ENCODE results near the gene FRMD1.

The FRMD1 gene

GRCh38 chr6:168078943-168079405 is at the start of gene FRMD1:
TSS of gene FRMD1 (minus strand) at chr6:168079212. CDS start at chr6:168079094, 118 bp downstream.
- DNase-seq (ENCODE audit: extremely low spot score, insufficient read length, low read depth) = no peak
- no peak for FAIRE-seq

- no peak for FAIRE-seq
- no peak for DNase-seq (ENCODE audit: extremely low spot score, insufficient read length, low read depth)
Measured at GRCh38 chr6:168128006-168128630, 49.1 kb upstream of the FRMD1 start.

GRCh38 chr6:168127384-168127868 is 48.4 kb upstream of the FRMD1 start:
- DNase-seq (ENCODE audit: extremely low spot score, insufficient read length, low read depth) = no peak
- FAIRE-seq = no peak

GRCh38 chr6:168126566-168127383 is 47.8 kb upstream of the FRMD1 start:
- FAIRE-seq (no peak), DNase-seq (ENCODE audit: extremely low spot score, insufficient read length, low read depth) (no peak)

- FAIRE-seq (no peak), DNase-seq (ENCODE audit: extremely low spot score, insufficient read length, low read depth) (no peak)
Measured at GRCh38 chr6:168125429-168126001, 46.5 kb upstream of the FRMD1 start.

- no peak for DNase-seq (ENCODE audit: extremely low spot score, insufficient read length, low read depth)
- no peak for FAIRE-seq
Measured at GRCh38 chr6:168124921-168125320, 45.9 kb upstream of the FRMD1 start.

GRCh38 chr6:168124158-168124557 is 45.1 kb upstream of the FRMD1 start:
- no peak for DNase-seq (ENCODE audit: extremely low spot score, insufficient read length, low read depth)

GRCh38 chr6:168123165-168123911 is 44.3 kb upstream of the FRMD1 start:
- DNase-seq (ENCODE audit: extremely low spot score, insufficient read length, low read depth) = no peak
- FAIRE-seq = no peak

More at GRCh38 chr6:168124158-168124557, 45.1 kb upstream of the FRMD1 start:
- FAIRE-seq = no peak

- FAIRE-seq = no peak
- DNase-seq (ENCODE audit: extremely low spot score, insufficient read length, low read depth) = no peak
Measured at GRCh38 chr6:168122521-168122920, 43.5 kb upstream of the FRMD1 start.

GRCh38 chr6:168122011-168122410 is 43.0 kb upstream of the FRMD1 start:
- FAIRE-seq = no peak
- no peak for DNase-seq (ENCODE audit: extremely low spot score, insufficient read length, low read depth)

- DNase-seq (ENCODE audit: extremely low spot score, insufficient read length, low read depth) (no peak), FAIRE-seq (no peak)
Measured at GRCh38 chr6:168121303-168121665, 42.3 kb upstream of the FRMD1 start.

- DNase-seq (ENCODE audit: extremely low spot score, insufficient read length, low read depth) (no peak), FAIRE-seq (no peak)
Measured at GRCh38 chr6:168120390-168121302, 41.6 kb upstream of the FRMD1 start.

- no peak for DNase-seq (ENCODE audit: extremely low spot score, insufficient read length, low read depth)
- FAIRE-seq = no peak
Measured at GRCh38 chr6:168119539-168119938, 40.5 kb upstream of the FRMD1 start.

- DNase-seq (ENCODE audit: extremely low spot score, insufficient read length, low read depth) (no peak), FAIRE-seq (no peak)
Measured at GRCh38 chr6:168118935-168119334, 39.9 kb upstream of the FRMD1 start.

- no peak for DNase-seq (ENCODE audit: extremely low spot score, insufficient read length, low read depth)
- no peak for FAIRE-seq
Measured at GRCh38 chr6:168117942-168118341, 38.9 kb upstream of the FRMD1 start.

GRCh38 chr6:168116975-168117899 is 38.2 kb upstream of the FRMD1 start:
- DNase-seq (ENCODE audit: extremely low spot score, insufficient read length, low read depth) (no peak), FAIRE-seq (no peak)

GRCh38 chr6:168116438-168116974 is 37.5 kb upstream of the FRMD1 start:
- DNase-seq (ENCODE audit: extremely low spot score, insufficient read length, low read depth) = no peak

More at GRCh38 chr6:168116438-168116974, 37.5 kb upstream of the FRMD1 start:
- no peak for FAIRE-seq

All from GM18507 (cell line).